HFFc6 (cell line): Measurements from ENCODE around the gene ANKRD55. TPM values are rescaled to one million over a fixed set of nuclear protein-coding genes. Genes with fewer than 3 reads are reported as not detected.
A peak's percentile ranks its signal among the peaks of the same experiment; 100 is the strongest.
"Not testable (repeated sequence)": the region's sequence is repeated elsewhere in the genome, so short reads cannot be mapped to it uniquely, and the experiment has no call there.

ENCODE experiments used
- DNase-seq: peaks from one replicate; pipeline ENCODE4 v3.0.0-alpha.2; 2018
- H3K27ac Mint-ChIP-seq: 2 replicates; pipeline ENCODE4 v1.8.0; 2020; ENCODE audit warnings: mild to moderate bottlenecking, mixed read lengths
- H3K27me3 Mint-ChIP-seq: 2 replicates; pipeline ENCODE4 v1.8.0; 2021; ENCODE audit warnings: mild to moderate bottlenecking, moderate library complexity, mixed read lengths; ENCODE audit not compliant: insufficient read depth
- H3K36me3 Mint-ChIP-seq: 2 replicates; pipeline ENCODE4 v1.8.0; 2021; ENCODE audit warnings: low read depth, mixed read lengths
- H3K4me1 Mint-ChIP-seq: 2 replicates; pipeline ENCODE4 v1.8.0; 2020; ENCODE audit warnings: low read depth, mixed read lengths
- H3K4me3 Mint-ChIP-seq: 2 replicates; pipeline ENCODE4 v1.8.0; 2020; ENCODE audit warnings: mild to moderate bottlenecking, moderate library complexity, mixed read lengths
- H3K9me3 Mint-ChIP-seq: 2 replicates; pipeline ENCODE4 v1.8.0; 2020; ENCODE audit warnings: mild to moderate bottlenecking, mixed read lengths
- total RNA-seq, 6 experiments: library from RNA; stranded (reverse); fragmentation: NEBNext Ultra II Directional; extraction: Animal tissue kit (Norgen Biotek cat#: 25700); gene quantifications; 2 replicates in 1 of 6; 3 replicates in 5 of 6; pipeline ENCODE4 v1.2.3, GENCODE V29; 2021
- TF ChIP-seq, protein P1 (sequence below): fragments of 200-600 bp; sonication (generic); IDR thresholded peaks from 2 replicates; pipeline ENCODE4 v1.5.0; 2021; ENCODE audit warnings: antibody characterized with exemption, mild to moderate bottlenecking

The ANKRD55 gene
- total RNA-seq, 6 experiments from 2014 or later, result not detected

DNA sequence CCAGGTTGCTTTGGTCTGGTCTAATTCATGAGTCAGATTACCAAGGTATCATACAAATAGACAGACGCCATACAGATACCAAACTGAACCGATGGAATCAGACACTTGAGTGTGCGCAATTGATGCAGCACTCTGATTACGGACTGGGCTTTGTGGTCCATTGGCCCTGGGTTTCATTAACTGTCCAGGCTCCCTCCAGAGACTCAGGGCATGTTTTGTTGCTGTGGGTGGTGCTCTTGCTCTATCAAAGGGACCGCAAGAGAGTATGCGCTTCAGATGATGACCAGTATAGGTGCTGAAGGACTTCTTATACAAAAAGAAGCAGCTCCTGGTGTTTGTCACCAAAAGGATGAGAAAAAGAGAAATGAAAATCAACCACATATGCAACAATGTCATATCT lies 36.9 kb upstream of the ANKRD55 start:
- peaks cover 27% of the 10 kb centered on the region for H3K4me1 Mint-ChIP-seq
- no peak overlapping the region for H3K27ac Mint-ChIP-seq
- H3K4me3 Mint-ChIP-seq, result no peak overlapping the region
- no peak for DNase-seq
- no peaks in the 10 kb centered on the region for H3K36me3 Mint-ChIP-seq
- H3K27me3 Mint-ChIP-seq, result peaks cover 4% of the 10 kb centered on the region; the same call in 1 of the 2 replicates
- H3K9me3 Mint-ChIP-seq, result no peaks in the 10 kb centered on the region
- TF ChIP-seq, protein P1, sequence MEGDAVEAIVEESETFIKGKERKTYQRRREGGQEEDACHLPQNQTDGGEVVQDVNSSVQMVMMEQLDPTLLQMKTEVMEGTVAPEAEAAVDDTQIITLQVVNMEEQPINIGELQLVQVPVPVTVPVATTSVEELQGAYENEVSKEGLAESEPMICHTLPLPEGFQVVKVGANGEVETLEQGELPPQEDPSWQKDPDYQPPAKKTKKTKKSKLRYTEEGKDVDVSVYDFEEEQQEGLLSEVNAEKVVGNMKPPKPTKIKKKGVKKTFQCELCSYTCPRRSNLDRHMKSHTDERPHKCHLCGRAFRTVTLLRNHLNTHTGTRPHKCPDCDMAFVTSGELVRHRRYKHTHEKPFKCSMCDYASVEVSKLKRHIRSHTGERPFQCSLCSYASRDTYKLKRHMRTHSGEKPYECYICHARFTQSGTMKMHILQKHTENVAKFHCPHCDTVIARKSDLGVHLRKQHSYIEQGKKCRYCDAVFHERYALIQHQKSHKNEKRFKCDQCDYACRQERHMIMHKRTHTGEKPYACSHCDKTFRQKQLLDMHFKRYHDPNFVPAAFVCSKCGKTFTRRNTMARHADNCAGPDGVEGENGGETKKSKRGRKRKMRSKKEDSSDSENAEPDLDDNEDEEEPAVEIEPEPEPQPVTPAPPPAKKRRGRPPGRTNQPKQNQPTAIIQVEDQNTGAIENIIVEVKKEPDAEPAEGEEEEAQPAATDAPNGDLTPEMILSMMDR, result no peak

DNA sequence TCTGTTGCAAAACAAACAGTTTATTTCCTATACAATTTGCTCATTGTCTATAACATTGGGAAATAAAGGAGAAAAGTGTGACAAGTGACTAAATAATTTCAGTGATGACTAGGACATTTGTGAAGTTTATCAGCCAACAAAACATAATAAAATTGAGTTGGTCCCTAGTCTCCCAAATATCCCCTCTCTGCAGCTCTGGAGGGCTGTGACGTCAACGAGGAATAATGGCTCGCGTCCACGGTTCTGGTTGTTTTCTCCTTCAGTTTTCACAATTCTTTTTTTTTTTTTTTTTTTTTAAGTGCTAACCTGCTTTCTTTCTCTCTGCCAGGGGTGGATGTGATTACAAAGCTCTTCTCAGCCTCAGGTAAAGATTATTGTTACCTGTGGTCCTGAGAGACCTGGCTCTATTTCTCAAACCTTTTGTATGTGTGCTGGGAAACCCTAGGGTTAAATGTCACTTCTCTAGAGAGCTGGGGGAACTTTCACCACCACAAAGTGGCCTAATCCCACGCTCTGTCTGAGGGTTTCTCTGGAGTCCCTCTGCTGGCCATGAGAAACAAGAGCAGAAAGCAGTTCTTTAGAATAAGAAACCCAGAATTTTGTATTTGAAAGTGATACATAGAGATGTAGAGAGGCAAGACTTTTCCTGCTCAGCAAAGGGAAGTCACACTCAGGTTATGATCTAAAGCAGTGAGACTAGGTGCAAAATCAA lies 36.2 kb upstream of the ANKRD55 start:
- TF ChIP-seq, protein P1, result peak; percentile 81

DNA sequence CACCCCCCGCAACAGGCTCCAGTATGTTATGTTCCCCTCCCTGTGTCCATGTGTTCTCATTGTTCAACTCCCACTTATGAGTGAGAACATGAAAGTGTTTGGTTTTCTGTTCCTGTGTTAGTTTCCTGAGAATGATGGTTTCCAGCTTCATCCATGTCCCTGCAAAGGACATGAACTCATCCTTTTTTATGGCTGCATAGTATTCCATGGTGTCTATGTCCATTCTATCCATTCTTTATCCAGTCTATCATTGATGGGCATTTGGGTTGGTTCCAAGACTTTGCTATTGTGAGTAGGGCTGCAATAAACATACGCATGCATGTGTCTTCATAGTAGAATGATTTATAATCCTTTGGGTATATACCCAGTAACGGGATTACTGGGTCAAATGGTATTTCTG lies 35.6 kb upstream of the ANKRD55 start:
- not testable (repeated sequence) for DNase-seq, H3K9me3 Mint-ChIP-seq, H3K27me3 Mint-ChIP-seq, H3K27ac Mint-ChIP-seq, H3K36me3 Mint-ChIP-seq, H3K4me3 Mint-ChIP-seq
- peaks cover 34% of the 10 kb centered on the region for H3K4me1 Mint-ChIP-seq

More for the DNA sequence above, 36.2 kb upstream of the ANKRD55 start:
- Mint-ChIP-seq H3K9me3 (no peaks in the 10 kb centered on the region), H3K27ac (0 out of 2 replicates have a peak overlapping the region, but pooled peaks have one; percentile 51), H3K27me3 (peaks cover 4% of the 10 kb centered on the region; the same call in 1 of the 2 replicates), H3K4me3 (no peak overlapping the region), H3K36me3 (no peaks in the 10 kb centered on the region), H3K4me1 (peaks cover 31% of the 10 kb centered on the region)
- peak; percentile 45 for DNase-seq

DNA sequence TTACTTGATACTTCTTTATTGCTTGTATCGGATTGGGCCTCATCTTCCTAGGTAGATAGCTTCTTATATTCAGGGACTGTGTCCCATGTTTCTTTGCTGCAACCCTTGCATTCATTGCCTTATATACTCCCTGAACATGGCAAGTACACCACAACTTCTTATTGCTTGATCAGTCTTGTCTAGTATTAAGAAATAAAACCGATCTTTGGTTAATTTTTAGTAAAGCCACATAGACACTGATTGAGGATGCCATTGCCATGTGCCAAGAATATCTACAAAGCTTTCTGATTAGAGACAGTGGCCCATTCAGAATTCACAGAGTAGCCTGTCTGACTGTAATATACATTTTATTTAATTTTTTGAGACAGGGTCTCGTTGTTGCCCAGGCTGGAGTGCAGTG lies 34.7 kb upstream of the ANKRD55 start:
- no peak for DNase-seq
- H3K4me1 Mint-ChIP-seq, result peaks cover 34% of the 10 kb centered on the region

DNA sequence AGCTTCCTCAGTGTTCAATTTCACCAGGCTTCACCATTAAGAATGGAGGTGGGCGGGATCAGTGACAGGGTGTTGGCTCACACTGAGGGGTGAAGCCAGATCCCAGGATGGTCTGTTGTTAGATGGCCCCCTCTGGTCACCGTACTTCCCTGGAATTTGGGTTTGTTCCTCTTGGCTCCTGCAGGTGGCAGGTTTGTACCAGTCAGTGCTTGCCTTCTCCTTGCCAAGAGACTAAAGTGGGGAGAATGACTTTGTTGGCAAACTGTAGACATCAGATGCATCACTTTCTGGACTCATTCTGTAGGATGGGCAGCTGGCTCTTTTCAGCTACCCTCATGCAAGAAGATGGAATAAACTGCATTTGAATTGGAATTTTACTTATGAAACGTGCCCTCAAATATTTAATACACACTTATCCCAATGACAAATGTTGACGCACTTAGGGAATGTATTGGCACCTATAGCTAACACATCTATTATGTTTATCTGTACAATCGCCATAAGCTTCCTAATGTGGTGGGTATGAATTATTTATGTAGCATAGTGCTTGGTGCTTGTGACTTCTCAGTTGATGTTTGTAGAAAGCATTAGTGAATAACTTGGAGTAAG lies 31.4 kb upstream of the ANKRD55 start:
- Mint-ChIP-seq H3K27me3 (no peaks in the 10 kb centered on the region), H3K4me1 (peaks cover 11% of the 10 kb centered on the region), H3K4me3 (no peak overlapping the region), H3K27ac (no peak overlapping the region), H3K36me3 (no peaks in the 10 kb centered on the region), H3K9me3 (no peaks in the 10 kb centered on the region)
- TF ChIP-seq, protein P1, result peak; percentile 73
- DNase-seq, result peak; percentile 58

More for the DNA sequence above, 34.7 kb upstream of the ANKRD55 start:
- H3K36me3 Mint-ChIP-seq, result no peaks in the 10 kb centered on the region
- H3K27ac Mint-ChIP-seq, result no peak overlapping the region
- peaks cover 2% of the 10 kb centered on the region; the same call in 1 of the 2 replicates for H3K27me3 Mint-ChIP-seq
- no peak overlapping the region for H3K4me3 Mint-ChIP-seq
- TF ChIP-seq, protein P1, result no peak
- H3K9me3 Mint-ChIP-seq, result no peaks in the 10 kb centered on the region

DNA sequence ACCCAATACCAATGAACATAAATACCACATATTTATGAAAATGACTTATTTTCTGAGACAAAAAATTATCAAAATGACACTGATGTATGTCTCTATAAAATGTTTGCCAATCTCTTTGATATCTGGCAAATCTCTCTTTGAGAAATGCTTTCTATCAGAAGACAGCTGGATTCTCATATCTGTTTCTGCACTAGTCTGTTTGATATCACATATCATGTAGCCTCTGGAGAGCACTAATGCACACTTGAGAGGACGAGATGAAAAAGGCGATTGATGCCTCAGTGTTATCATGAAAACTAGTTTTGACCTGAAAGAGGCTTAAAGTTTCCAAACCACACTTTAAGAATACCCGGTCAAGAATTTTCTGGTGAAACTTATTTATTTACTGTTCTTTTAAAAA lies 29.1 kb upstream of the ANKRD55 start:
- H3K4me1 Mint-ChIP-seq, result peaks cover 8% of the 10 kb centered on the region
- no peaks in the 10 kb centered on the region for H3K27me3 Mint-ChIP-seq
- H3K9me3 Mint-ChIP-seq, result no peaks in the 10 kb centered on the region
- H3K4me3 Mint-ChIP-seq, result no peak overlapping the region
- H3K36me3 Mint-ChIP-seq, result no peaks in the 10 kb centered on the region
- no peak for DNase-seq
- TF ChIP-seq, protein P1, result no peak
- no peak overlapping the region for H3K27ac Mint-ChIP-seq
